GM19239 (cell line): Measurements from ENCODE around the gene MOB3C.

Experiments
- DNase-seq: peaks from one replicate; pipeline ENCODE4 v3.0.0; 2011; ENCODE audit warnings: low spot score; ENCODE audit not compliant: insufficient read length
- FAIRE-seq: peaks from 2 replicates; lab custom pipeline; 2011; peaks lifted over from hg19 to GRCh38; lab: Jason Lieb, UNC

The MOB3C gene

GRCh38 chr1:46642115-46642680 lies 25.6 kb upstream of the MOB3C start:
- FAIRE-seq (no peak), DNase-seq (no peak)

DNA sequence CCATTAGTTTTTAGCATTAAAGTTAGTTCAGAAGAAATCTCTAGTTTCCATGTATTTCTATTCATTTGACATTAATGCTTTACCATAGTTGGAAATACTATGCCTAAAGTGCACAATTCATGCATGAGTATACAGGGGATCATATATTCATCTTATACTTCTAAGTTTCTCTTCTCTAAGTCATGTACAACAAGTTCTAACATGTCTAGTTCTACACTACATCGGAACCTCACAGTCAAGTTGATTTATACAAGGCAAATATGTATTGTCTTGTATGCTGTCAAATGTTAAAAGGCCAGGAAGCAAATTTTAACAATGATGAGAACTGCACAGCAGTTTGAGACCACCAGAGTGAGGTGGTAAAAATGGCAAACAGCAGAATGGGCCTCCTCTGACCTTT lies 22.9 kb upstream of the MOB3C start:
- DNase-seq, result no peak
- FAIRE-seq, result no peak

DNA sequence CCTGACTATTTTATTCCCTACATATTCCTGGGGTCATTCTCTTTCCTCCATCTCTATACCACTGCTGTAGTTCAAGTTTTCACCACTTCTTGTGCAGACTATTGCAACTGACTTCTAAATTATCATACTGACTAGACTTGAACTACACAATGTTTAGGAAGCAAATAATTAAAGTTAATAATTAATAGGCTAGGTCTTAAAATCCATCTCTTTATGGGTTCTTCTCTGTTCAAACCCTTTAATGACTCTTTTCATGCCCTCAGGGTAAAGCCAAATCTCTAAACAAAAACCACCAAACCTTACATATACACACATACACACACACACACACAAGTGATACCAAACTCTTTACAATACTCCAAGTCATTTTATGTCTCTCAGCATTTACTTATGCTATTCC lies 22.3 kb upstream of the MOB3C start:
- no peak for DNase-seq
- no peak for FAIRE-seq

DNA sequence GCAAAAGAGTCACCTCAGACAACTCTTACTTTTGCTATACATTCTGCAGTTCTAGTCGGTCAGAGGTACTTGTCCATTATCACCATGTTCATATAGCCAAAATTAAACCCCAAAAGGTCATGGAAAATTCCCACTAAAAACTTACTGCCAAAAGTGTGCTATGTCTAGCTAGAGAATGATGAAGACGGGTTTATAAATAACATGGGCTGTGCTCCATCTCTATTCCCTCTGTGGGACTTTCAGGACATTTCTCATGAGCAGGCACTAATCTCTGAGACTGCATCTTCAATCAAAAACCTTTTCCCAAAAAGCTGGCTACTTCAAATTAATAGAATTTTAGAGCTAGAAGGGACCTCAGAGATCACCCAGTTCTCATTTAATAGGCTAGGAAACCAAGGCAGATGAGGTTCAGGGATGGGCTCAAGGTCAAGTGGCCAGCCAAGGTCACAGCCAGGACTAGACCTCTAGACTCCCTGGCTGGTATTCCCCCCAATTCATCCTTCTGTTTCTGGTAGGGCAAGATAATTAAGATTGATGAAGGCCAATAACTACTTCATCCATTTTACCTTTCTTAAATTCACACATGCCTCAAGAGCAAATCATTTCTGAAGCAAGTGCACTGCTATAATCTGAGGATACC lies 21.0 kb upstream of the MOB3C start:
- FAIRE-seq, result no peak

GRCh38 chr1:46635205-46635604 lies 18.6 kb upstream of the MOB3C start:
- no peak for FAIRE-seq
- DNase-seq, result no peak

More for the DNA sequence above, 21.0 kb upstream of the MOB3C start:
- DNase-seq, result no peak

DNA sequence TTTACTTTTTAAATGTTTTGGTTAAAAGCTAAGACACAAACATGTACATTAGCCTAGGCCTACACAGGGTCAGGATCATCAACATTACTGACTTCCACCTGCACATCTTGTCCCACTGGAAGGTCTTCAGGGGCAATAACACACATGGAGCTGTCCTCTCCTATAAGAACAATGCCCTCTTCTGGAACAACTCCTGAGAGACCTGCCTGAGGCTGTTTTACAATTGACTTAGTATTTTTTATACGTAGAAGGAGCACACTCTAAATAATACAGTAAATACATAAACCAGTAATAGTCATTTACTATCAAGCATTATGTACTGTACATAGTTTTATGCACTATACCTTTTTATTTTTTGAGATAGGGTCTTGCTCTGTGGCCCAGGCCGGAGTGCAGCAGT lies 14.1 kb upstream of the MOB3C start:
- DNase-seq, result no peak
- FAIRE-seq, result no peak

GRCh38 chr1:46623743-46624644 lies 7.4 kb upstream of the MOB3C start:
- no peak for FAIRE-seq
- DNase-seq, result no peak

DNA sequence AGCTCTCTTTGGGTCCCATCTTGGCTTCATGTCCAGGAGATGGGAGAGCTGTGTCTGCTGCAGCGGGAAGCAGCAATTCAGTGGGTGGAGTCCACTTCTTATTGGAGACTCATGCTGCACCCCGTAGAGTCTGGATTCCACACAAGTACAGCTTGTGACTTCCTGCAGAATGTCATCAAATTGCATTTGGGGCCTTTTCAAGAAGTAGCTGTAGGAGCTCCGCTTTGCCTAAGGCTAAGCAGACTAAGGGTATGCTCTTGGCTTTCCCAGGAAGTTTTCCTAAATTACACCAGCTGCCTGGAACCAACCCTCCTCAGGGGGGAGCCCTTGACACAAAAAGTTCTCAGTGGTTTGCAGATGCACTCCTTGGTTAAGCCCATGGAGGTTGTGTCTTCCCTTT lies 5.7 kb upstream of the MOB3C start:
- no peak for DNase-seq
- FAIRE-seq, result no peak

DNA sequence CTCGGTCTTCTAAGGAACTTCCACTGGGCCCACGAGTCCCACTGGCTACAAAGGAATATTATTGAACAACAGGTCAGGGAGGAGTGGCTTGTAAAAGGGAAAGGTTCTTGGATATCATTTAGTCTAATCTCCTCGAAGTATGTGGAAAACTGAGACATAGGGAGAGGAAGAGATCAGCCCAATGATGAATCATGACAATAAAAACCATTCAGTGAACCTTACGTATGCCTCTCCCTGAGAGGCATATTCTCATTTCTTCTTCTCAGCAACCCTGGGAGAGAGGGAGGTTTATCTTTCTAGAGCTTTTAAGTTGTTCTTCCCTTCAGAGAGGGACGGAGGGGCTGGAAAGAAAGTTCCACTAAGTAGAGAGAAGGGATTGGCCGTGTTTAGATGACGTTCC lies 5.3 kb upstream of the MOB3C start:
- FAIRE-seq (no peak), DNase-seq (no peak)

DNA sequence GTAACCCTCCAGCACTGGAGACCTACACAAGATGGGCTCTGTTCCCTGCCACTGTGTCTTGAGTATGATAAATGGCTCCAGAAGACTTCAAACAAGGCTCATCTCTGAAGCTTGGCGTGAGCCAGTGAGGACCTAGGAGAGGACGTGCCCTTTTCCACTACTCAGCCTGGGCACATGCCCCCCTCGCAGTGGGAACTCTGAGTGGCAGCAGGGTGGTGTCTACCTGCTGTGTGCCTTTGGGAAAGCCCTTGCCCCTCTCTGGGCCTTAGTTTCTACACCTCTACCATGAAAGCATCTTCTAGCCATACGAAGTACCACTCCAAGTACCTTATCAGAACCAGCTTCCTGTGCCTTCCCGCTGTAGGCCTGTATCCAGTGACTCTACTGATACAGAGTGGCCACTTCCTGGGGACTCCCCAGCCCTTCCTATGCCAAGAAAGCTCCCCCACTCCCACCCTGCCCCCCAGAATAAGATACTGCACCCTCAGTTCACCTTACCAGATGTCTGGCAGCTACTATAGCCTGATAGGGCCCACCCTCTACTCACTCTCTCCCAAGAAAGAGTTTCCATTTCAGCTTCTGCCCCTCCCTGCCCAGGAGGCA lies 3.1 kb upstream of the MOB3C start:
- FAIRE-seq (no peak), DNase-seq (no peak)

- no peak for FAIRE-seq
- DNase-seq, result no peak
Observed at GRCh38 chr1:46618754-46619415, 2.3 kb upstream of the MOB3C start.

DNA sequence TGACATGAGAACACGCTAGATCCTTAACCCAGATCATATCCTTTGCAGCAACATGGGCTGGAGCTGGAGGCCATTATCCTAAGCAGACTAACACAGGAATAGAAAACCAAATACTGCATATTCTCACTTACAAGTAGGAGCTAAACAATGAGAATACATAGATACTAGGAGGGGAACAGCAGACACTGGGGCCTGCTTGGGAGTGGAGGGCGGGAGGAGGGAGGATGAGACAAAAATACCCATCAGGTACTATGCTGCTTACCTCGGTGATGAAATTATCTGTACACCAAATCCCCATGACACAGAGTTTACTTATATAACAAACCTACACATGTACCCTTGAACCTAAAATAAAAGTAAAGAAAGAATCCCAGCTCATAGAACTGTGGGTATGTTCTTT lies 1.2 kb upstream of the MOB3C start:
- FAIRE-seq (no peak), DNase-seq (no peak)

DNA sequence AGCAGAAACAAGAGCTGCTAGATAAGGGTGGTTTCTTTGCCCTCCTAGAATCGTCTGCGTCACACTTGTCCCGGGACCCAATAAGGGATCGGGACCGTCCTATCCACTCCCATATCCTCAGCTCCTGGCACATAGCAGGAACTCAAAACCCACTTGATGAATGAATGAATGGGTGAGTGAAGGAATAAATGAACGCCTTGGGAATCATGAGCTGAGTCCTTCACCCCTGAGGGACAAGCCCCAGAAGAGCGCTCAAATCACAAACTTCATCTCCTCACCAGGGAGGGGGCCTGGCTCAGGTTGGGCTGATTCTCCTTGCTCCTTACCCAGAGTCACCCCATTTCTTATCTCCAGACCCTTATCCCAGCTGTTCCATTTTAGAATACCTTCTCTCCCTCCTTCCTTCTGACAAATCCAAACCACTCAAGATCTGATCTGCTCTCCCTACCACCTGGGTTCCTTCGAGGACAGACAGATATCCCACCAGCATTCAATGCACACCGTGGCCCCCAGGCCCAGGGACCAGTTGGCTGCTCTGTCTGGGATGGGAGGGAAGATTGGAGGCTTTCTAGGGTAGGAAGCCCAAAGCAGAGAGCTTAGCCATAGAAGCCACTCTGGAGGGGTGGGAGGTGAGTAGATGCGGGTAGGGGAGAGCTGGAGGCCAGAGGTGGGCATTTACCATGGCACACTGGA lies 643 bp upstream of the MOB3C start:
- DNase-seq, result no peak
- peak; percentile 61 for FAIRE-seq

DNA sequence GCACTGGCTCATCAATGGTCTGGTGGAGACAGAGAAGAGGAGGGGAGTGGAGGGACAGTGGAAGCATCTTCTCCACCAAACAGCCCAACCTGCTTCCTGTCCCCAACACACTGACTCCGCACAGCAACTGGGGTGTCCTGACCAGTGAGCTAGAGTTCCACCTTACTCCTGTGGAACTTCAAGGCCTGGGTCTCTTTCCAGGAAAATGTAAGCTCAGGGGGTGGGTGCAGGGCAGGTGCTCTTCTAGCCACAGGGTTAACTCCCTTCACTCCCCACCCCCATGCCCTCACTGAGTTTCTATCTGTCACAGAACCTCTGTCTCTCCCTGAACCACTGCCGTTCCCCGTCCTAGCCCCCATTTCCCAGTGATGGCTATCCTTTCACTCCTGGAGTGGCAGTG lies 876 bp downstream of the MOB3C start:
- FAIRE-seq, result peak; percentile 83
- DNase-seq, result no peak

DNA sequence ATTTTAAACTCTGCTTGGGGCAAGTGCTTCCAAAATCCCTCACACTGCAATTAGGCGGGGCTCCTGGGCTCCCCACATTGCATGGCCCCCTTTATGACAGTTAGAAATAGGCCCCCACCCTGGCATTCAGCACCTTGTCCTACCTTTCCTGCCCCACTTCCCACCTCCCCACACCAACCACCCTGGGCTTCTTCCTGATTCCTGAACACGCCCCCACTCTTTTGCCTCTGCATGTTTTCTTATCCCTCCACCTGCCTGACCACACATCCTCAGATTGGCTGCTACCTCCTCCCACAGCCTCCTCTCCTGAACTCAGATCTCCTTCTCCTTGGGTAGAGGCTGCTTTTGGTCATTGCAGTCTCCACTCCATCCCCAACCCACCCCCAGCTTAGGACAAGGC lies 1.5 kb downstream of the MOB3C start:
- DNase-seq (no peak), FAIRE-seq (no peak)

GRCh38 chr1:46614604-46614984 lies 2.0 kb downstream of the MOB3C start:
- no peak for FAIRE-seq

DNA sequence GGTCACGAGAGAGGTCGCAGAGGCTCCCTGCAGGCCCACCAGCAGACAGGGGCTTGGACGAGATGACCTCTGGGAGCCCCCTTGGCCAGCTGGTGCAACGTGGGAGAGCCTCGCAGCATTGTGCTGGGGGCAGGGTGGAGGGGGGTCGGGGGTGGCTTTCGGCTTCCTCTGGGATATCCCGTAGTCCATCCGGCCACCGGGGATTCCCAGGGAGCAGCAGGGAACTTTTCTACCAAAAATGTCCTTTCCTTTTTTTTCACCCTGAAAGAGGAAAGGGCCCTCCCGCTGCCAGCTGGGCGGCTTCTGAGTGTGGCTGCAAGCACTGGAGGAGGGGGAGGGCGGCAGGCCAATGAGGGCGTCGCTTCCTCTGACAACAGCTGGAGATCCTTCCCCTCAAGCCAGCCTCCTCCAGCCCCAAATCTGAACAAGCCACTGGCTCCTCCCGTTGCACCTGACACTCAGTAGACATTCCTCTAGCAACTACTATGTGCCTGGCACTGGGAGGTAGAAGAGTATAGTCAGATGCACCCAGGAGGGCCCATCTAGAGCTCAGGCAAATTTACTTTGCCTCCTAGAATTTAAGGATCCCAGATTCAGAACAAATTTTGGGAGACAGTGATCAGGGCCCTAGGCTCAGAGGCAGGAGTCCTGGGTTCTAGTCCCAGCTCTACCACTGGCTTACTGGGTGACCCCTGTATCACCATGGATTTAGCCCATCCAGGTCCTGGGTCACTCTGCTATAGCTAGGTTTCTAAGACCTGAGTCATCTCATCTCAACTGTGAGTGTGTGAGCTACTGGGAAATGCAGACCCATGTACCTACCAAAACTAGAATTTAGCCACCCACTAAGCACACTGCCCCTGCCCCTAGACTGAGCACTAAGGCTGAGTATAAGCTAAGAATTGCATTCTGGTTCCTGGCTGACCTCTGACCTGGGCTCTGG lies 2.7 kb downstream of the MOB3C start:
- DNase-seq (peak; percentile 56), FAIRE-seq (no peak)

More at GRCh38 chr1:46614604-46614984, 2.0 kb downstream of the MOB3C start:
- DNase-seq, result no peak

DNA sequence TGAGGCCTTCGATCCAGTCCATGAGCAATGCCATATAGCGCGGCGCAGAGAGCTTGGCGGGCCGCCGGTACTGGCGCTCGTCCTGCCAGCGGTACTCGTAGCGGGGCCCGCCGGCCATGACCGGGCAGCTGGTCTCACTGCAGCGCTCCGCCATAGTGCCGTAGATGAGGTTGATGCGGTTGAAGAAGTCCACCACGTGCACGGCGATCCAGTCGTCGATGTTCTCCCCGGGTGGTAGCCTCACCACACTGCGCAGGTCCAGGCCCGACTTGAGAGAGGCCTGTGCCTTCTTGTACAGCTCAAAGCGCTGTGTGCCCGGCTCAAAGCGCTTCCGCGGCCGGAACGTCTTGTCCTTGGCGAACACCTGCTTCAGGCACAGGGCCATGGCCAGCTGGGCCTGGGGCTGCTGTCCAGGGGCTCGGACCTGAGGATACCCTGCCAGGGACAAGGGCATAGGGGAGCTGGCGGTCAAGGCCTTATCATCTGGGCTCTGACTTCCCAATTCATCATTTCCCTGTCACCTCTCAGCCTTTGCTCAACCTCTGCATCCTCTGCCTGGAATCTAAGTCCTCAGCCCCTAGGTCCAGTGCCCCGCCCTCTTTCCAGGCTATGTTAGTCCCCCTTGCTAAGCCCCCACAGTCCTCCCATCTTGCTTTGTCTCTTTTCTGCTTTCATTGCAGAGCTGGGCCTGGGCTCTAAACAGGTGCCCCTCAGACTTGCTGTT lies 3.5 kb downstream of the MOB3C start:
- FAIRE-seq (no peak), DNase-seq (no peak)
